Gastroesophageal sphincter (tissue), 4 donors: ENCODE data around the gene NRK. TPM values are rescaled to one million over a fixed set of nuclear protein-coding genes. Genes with fewer than 3 reads are reported as not detected.
"Not testable (repeated sequence)": the region's sequence is repeated elsewhere in the genome, so short reads cannot be mapped to it uniquely, and the experiment has no call there.

Source experiments
- ATAC-seq: fragments of 150-250 bp; one replicate; pipeline ENCODE4 v1.9.1; 2016; ENCODE audit warnings: mild to moderate bottlenecking, moderate library complexity
- H3K27ac ChIP-seq, 4 donors: fragments of 200-600 bp; sonication (generic) in 3 of 4; 1 replicate in 3 of 4; 2 replicates in 1 of 4; pipeline ENCODE4 v1.5.1; 2016 to 2019
- H3K27me3 ChIP-seq: fragments of 200-600 bp; sonication (generic); one replicate; pipeline ENCODE4 v1.5.1; 2019
- H3K36me3 ChIP-seq, 2 donors: fragments of 200-600 bp; sonication (generic); one replicate each; pipeline ENCODE4 v1.5.1; 2019; ENCODE audit warnings: control low read depth in 1 of 2
- H3K4me1 ChIP-seq, 3 donors: fragments of 200-600 bp; sonication (generic); 1 replicate in 2 of 3; 2 replicates in 1 of 3; pipeline ENCODE4 v1.5.1; 2016 to 2019; ENCODE audit warnings: control low read depth in 2 of 3
- H3K4me3 ChIP-seq, 2 donors: fragments of 200-600 bp; sonication (generic); one replicate each; pipeline ENCODE4 v1.5.1; 2019; ENCODE audit warnings: mild to moderate bottlenecking in 1 of 2, moderate library complexity in 1 of 2
- H3K9me3 ChIP-seq, 3 donors: fragments of 200-600 bp; sonication (generic); one replicate each; pipeline ENCODE4 v1.5.1; 2017 to 2019; ENCODE audit warnings: control low read depth in 2 of 3
- CTCF ChIP-seq, 4 experiments: fragments of 200-600 bp in 2 of 4; fragments of 450-650 bp in 2 of 4; sonication (generic) in 1 of 4; IDR thresholded peaks; one replicate each; pipeline ENCODE4 v1.5.1; 2017 to 2019; ENCODE audit warnings: antibody characterized with exemption in 4 of 4, mild to moderate bottlenecking in 2 of 4, moderate library complexity in 2 of 4
- EP300 ChIP-seq: sonication (generic); formaldehyde crosslinking; IDR thresholded peaks from one replicate; pipeline ENCODE4 v1.6.1; 2017; ENCODE audit warnings: antibody characterized with exemption, mild to moderate bottlenecking
- POLR2A ChIP-seq, 2 donors: fragments of 450-650 bp; IDR thresholded peaks; one replicate each; pipeline ENCODE4 v1.6.1; 2017; ENCODE audit warnings: antibody characterized with exemption in 2 of 2, mild to moderate bottlenecking in 2 of 2, moderate library complexity in 1 of 2
- POLR2AphosphoS5 ChIP-seq: sonication (generic); formaldehyde crosslinking; IDR thresholded peaks from one replicate; pipeline ENCODE4 v1.6.1; 2017; ENCODE audit warnings: antibody characterized with exemption
- WGBS, 2 donors: methylation state at CpG; one replicate each; pipeline ENCODE4 v1.1.5; 2018; ENCODE audit warnings: low coverage in 1 of 2; 5-methylcytosine and 5-hydroxymethylcytosine counted together
- total RNA-seq, 4 donors: library from RNA; depleted of rRNA; stranded (reverse); fragments of >200 nt; gene quantifications; one replicate each; pipeline ENCODE4 v1.1.0, GENCODE V29; 2016

The NRK gene
- total RNA-seq, 4 donors from 2014 or later = 3.0 to 4.1 (median 3.2) TPM

DNA sequence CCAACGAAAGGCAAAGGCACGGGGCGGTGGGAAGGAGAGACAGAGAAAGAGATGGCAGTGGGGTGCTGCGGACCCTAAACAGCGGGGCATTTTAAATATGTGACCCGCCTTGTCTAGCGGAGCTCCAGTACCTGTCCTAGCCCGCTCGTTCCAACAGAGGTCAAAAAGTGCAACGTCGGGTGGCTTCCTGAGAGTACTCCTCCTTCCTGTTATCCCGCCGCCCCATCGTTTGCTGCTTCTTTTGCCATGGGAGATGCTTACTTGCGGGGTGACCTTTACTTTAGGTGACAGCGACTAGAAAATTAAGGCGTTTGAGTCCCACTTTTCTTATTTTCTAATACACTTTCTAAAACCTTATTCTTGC lies 735 bp downstream of the NRK start:
- Histone ChIP-seq H3K9me3 (no peaks in the 10 kb centered on the region), H3K36me3 (no peaks in the 10 kb centered on the region), H3K27me3 (peaks cover 30% of the 10 kb centered on the region), H3K27ac (peak overlapping the region in 3 of 4 donors; percentile 4 to 43 (median 27)), H3K4me1 (peaks cover 0 to 12% (median 0%) of the 10 kb centered on the region in 3 donors), H3K4me3 (peak overlapping the region; percentile 23 to 47)
- TF ChIP-seq CTCF (IDR thresholded peaks at IDR 0.05) (no peak), POLR2A (IDR thresholded peaks at IDR 0.05) (no peak), POLR2AphosphoS5 (no peak), EP300 (no peak)
- WGBS, 2 donors = 25 to 48% methylated on average over 6 to 13 of the region's 17 CpGs
- no peak for ATAC-seq

GRCh38 chrX:105829011-105829410 lies 6.7 kb downstream of the NRK start:
- WGBS, 2 donors = 30 to 40% methylated on average over 1 of the region's 1 CpG
- ATAC-seq = no peak
- no peaks in the 10 kb centered on the region for H3K36me3 ChIP-seq
- no peak overlapping the region for H3K4me3 ChIP-seq
- H3K4me1 ChIP-seq = no peaks in the 10 kb centered on the region
- TF ChIP-seq CTCF (IDR thresholded peaks at IDR 0.05) (no peak), EP300 (no peak), POLR2A (IDR thresholded peaks at IDR 0.05) (no peak), POLR2AphosphoS5 (no peak)
- no peaks in the 10 kb centered on the region for H3K9me3 ChIP-seq
- no peak overlapping the region for H3K27ac ChIP-seq
- H3K27me3 ChIP-seq = no peaks in the 10 kb centered on the region

GRCh38 chrX:105837232-105837631 lies 14.9 kb downstream of the NRK start:
- TF ChIP-seq EP300 (no peak), POLR2AphosphoS5 (peak; percentile 20)
- Histone ChIP-seq H3K4me3 (no peak overlapping the region), H3K27ac (no peak overlapping the region), H3K36me3 (no peaks in the 10 kb centered on the region), H3K9me3 (no peaks in the 10 kb centered on the region), H3K4me1 (peaks cover 0 to 11% (median 0%) of the 10 kb centered on the region in 3 donors), H3K27me3 (no peaks in the 10 kb centered on the region)
- WGBS, 2 donors = 13 to 32% methylated on average over 1 to 2 of the region's 2 CpGs
- peak; percentile 70 for ATAC-seq

DNA sequence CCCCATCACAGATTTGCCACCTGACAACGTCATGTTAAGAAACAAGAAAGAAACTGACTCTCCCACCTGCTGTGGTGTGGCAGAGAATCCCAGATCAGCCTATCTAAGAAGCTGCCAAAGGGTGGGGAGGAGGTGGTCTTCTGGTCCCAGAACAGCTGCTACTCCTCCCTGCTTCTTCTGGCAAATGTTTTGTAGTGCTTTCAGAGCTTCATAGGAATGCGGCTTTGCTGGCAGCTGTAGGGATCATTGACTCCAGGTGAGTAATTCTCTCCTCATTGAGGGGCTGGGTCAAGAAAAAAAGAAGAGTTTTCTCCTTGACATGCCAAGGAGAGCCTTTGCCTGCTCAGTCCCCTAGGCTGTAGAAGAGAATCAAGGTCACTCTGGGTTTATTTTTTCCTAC lies 23.3 kb downstream of the NRK start:
- Histone ChIP-seq H3K9me3 (no peaks in the 10 kb centered on the region), H3K27me3 (no peaks in the 10 kb centered on the region), H3K4me3 (no peak overlapping the region), H3K4me1 (no peaks in the 10 kb centered on the region), H3K36me3 (no peaks in the 10 kb centered on the region), H3K27ac (no peak overlapping the region)
- WGBS, 2 donors = 30 to 64% methylated on average over 1 to 2 of the region's 2 CpGs
- TF ChIP-seq POLR2AphosphoS5 (no peak), EP300 (no peak), POLR2A (IDR thresholded peaks at IDR 0.05) (no peak), CTCF (IDR thresholded peaks at IDR 0.05) (no peak)
- no peak for ATAC-seq

DNA sequence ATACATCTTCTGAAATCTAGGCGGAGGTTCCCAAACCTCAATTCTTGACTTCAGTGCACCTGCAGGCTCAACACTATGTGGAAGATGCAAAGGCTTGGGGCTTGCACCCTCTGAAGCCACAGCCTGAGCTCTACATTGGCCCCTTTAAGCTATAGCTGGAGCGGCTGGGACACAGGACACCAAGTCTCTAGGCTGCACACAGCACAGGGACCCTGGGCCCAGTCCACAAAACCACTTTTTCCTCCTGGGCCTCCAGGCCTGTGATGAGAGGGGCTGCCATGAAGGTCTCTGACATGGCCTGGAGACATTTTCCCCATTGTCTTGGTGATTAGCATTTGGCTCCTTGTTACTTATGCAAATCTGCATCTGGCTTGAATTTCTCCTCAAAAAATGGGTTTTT lies 27.8 kb downstream of the NRK start:
- not testable (repeated sequence) for ATAC-seq, H3K27me3 ChIP-seq
- no CpG with 5 or more reads among the region's 2 CpGs for WGBS, 2 donors

GRCh38 chrX:105865709-105866108 lies 43.4 kb downstream of the NRK start:
- H3K27ac ChIP-seq = no peak overlapping the region
- no peaks in the 10 kb centered on the region for H3K9me3 ChIP-seq
- 45 to 47% methylated on average over 3 of the region's 3 CpGs for WGBS, 2 donors
- no peaks in the 10 kb centered on the region for H3K27me3 ChIP-seq
- TF ChIP-seq POLR2A (IDR thresholded peaks at IDR 0.05) (no peak), CTCF (IDR thresholded peaks at IDR 0.05) (no peak), POLR2AphosphoS5 (no peak), EP300 (no peak)
- H3K4me1 ChIP-seq = no peaks in the 10 kb centered on the region
- H3K36me3 ChIP-seq = no peaks in the 10 kb centered on the region
- no peak for ATAC-seq
- no peak overlapping the region for H3K4me3 ChIP-seq

More for the DNA sequence above, 27.8 kb downstream of the NRK start:
- not testable (repeated sequence) for H3K4me1 ChIP-seq, H3K36me3 ChIP-seq, H3K4me3 ChIP-seq, H3K9me3 ChIP-seq, H3K27ac ChIP-seq
